IMR-90 (cell line): ENCODE measurements around the gene SHB. TPM values are rescaled to one million over a fixed set of nuclear protein-coding genes. Genes with fewer than 3 reads are reported as not detected.

Experiments used
- ATAC-seq: fragments of 200-7000 bp; cut with Tn5 transposase; 2 replicates; pipeline ENCODE4 v1.9.1; 2020; ENCODE audit warnings: low read depth, mild to moderate bottlenecking, moderate library complexity
- BruUV-seq: library from RNA; stranded (reverse); fragments of 400-500 nt; replicated peaks from 2 replicates; lab custom pipeline; 2021; lab: Mats Ljungman, UMichigan
- CTCF ChIA-PET: fragments of 300-600 bp; formaldehyde crosslinking; extraction: SDS; loops from one replicate; lab custom pipeline; 2021; ENCODE audit warnings: antibody characterized with exemption; lab: Yijun Ruan, JAX
- POLR2A ChIA-PET: fragments of 300-600 bp; sonication (Branson Sonifier 250); formaldehyde crosslinking; loops from one replicate; lab custom pipeline; 2022; ENCODE audit warnings: antibody characterized with exemption; ENCODE audit not compliant: unreplicated experiment; lab: Charles Lee
- DNase-seq: peaks from one replicate; pipeline ENCODE4 v3.0.0; 2013
- H2AFZ ChIP-seq: replicated peaks from 2 replicates; pipeline ENCODE3; 2013; ENCODE audit warnings: low read length, mild to moderate bottlenecking; ENCODE audit not compliant: poor library complexity
- H2AK5ac ChIP-seq: 2 replicates; pipeline ENCODE4 v1.6.1; 2013; ENCODE audit warnings: low read depth, low read length, inconsistent platforms
- H2AK9ac ChIP-seq: replicated peaks from 2 replicates; pipeline ENCODE3; 2013; ENCODE audit warnings: mild to moderate bottlenecking, low read depth, low read length, moderate library complexity; ENCODE audit not compliant: poor library complexity
- H2BK120ac ChIP-seq: 2 replicates; pipeline ENCODE4 v1.6.1; 2013; ENCODE audit warnings: low read depth, low read length, inconsistent platforms
- H2BK15ac ChIP-seq: 3 replicates; pipeline ENCODE4 v1.6.1; 2013; ENCODE audit warnings: low read depth, low read length, inconsistent platforms
- H2BK20ac ChIP-seq: 2 replicates; pipeline ENCODE4 v1.6.1; 2013; ENCODE audit warnings: low read depth, mild to moderate bottlenecking, inconsistent platforms, low read length, moderate library complexity
- H2BK5ac ChIP-seq: 2 replicates; pipeline ENCODE4 v1.6.1; 2013; ENCODE audit warnings: mild to moderate bottlenecking, low read depth, low read length, inconsistent platforms; ENCODE audit not compliant: poor library complexity, severe bottlenecking
- H3K14ac ChIP-seq: replicated peaks from 2 replicates; pipeline ENCODE4 v1.6.1; 2013; ENCODE audit warnings: low read depth, low read length, inconsistent platforms
- H3K18ac ChIP-seq: 2 replicates; pipeline ENCODE4 v1.6.1; 2013; ENCODE audit warnings: low read depth, low read length, control low read depth
- H3K23ac ChIP-seq: 2 replicates; pipeline ENCODE4 v1.6.1; 2013; ENCODE audit warnings: low read depth, low read length, inconsistent platforms
- H3K27ac ChIP-seq: 2 replicates; pipeline ENCODE4 v1.5.1; 2013; ENCODE audit warnings: mild to moderate bottlenecking, control low read depth, low read length; ENCODE audit not compliant: insufficient read depth
- H3K27me3 ChIP-seq: 2 replicates; pipeline ENCODE4 v1.6.1; 2013; ENCODE audit warnings: low read length; ENCODE audit not compliant: control insufficient read depth, insufficient read depth
- H3K36me3 ChIP-seq: 2 replicates; pipeline ENCODE4 v1.6.1; 2013; ENCODE audit warnings: low read length, mixed read lengths; ENCODE audit not compliant: control insufficient read depth, insufficient read depth
- H3K4ac ChIP-seq: 2 replicates; pipeline ENCODE4 v1.6.1; 2013; ENCODE audit warnings: low read depth, low read length, inconsistent platforms
- H3K4me1 ChIP-seq: 2 replicates; pipeline ENCODE4 v1.6.1; 2013; ENCODE audit warnings: low read length, mixed read lengths; ENCODE audit not compliant: control insufficient read depth, insufficient read depth
- H3K4me2 ChIP-seq: 2 replicates; pipeline ENCODE4 v1.6.1; 2013; ENCODE audit warnings: low read depth, mild to moderate bottlenecking, control low read depth, low read length, moderate library complexity
- H3K4me3 ChIP-seq: 2 replicates; pipeline ENCODE4 v1.5.1; 2013; ENCODE audit warnings: low read depth, mild to moderate bottlenecking, control low read depth, low read length, moderate library complexity; ENCODE audit not compliant: insufficient read depth
- H3K56ac ChIP-seq: 2 replicates; pipeline ENCODE4 v1.6.1; 2013; ENCODE audit warnings: low read length, inconsistent platforms; ENCODE audit not compliant: insufficient read depth; ENCODE audit errors: extremely low read depth
- H3K79me1 ChIP-seq, 2 experiments: 2 replicates each; pipeline ENCODE4 v1.6.1; 2013; ENCODE audit warnings: low read length in 2 of 2, inconsistent platforms in 1 of 2, low read depth in 1 of 2
- H3K9ac ChIP-seq: 2 replicates; pipeline ENCODE4 v1.6.1; 2013; ENCODE audit warnings: low read depth, low read length, control low read depth
- H3K9me1 ChIP-seq: 2 replicates; pipeline ENCODE4 v1.6.1; 2013; ENCODE audit warnings: low read length, inconsistent platforms; ENCODE audit not compliant: insufficient read depth
- H3K9me3 ChIP-seq: 2 replicates; pipeline ENCODE4 v1.6.1; 2013; ENCODE audit warnings: low read length; ENCODE audit not compliant: control insufficient read depth, insufficient read depth
- H4K20me1 ChIP-seq: 2 replicates; pipeline ENCODE4 v1.6.1; 2013; ENCODE audit warnings: low read length, inconsistent platforms; ENCODE audit not compliant: insufficient read depth
- H4K5ac ChIP-seq: 2 replicates; pipeline ENCODE4 v1.6.1; 2013; ENCODE audit warnings: mild to moderate bottlenecking, low read depth, low read length, control low read depth
- H4K8ac ChIP-seq, 2 experiments: 2 replicates each; pipeline ENCODE4 v1.6.1; 2013; ENCODE audit warnings: low read depth in 2 of 2, low read length in 2 of 2, control low read depth in 1 of 2, inconsistent platforms in 1 of 2
- H4K91ac ChIP-seq: 2 replicates; pipeline ENCODE4 v1.6.1; 2013; ENCODE audit warnings: low read depth, low read length, inconsistent platforms; ENCODE audit not compliant: insufficient read depth
- RAD21 ChIP-seq: IDR thresholded peaks from 2 replicates; pipeline ENCODE4 v1.6.1; 2012; ENCODE audit warnings: low read length, improper control_type of control experiment
- WGBS, 2 experiments: methylation state at CpG; one replicate each; pipeline versions ENCODE4 v1.1.5 to v1.1.7; 2013; ENCODE audit warnings: missing lambda C conversion rate in 2 of 2; ENCODE audit not compliant: insufficient read length in 1 of 2; ENCODE audit errors: extremely low coverage in 2 of 2; 5-methylcytosine and 5-hydroxymethylcytosine counted together
- dilution Hi-C: fragments of 300-500 bp; cut with HindIII; formaldehyde crosslinking; loops from one replicate; pipeline ENCODE4 v1.14.3; 2018; ENCODE audit warnings: low sequenced_read_pairs; ENCODE audit not compliant: unreplicated experiment
- in situ Hi-C: fragments of 300-500 bp; cut with MboI; formaldehyde crosslinking; loops from 3 replicates; pipeline ENCODE4 v1.14.3; 2019; ENCODE audit warnings: low sequenced_read_pairs, inconsistent platforms, mixed read lengths
- intact Hi-C: fragments of 100-400 bp; cut with micrococcal nuclease; formaldehyde crosslinking; loops from 2 replicates; pipeline ENCODE4 v1.10.0; 2022
- polyA plus RNA-seq, 3 experiments: library from polyadenylated mRNA; depleted of rRNA; stranded (reverse); fragments of >200 nt; gene quantifications; 2 replicates each; pipeline ENCODE4 v1.2.3, GENCODE V29; 2012; ENCODE audit warnings: low replicate concordance in 1 of 3
- total RNA-seq: library from RNA; depleted of rRNA; stranded (reverse); fragments of >200 nt; gene quantifications from 2 replicates; pipeline ENCODE4 v1.2.3, GENCODE V29; 2012

SHB gene
- total and polyA plus RNA-seq, 2 of the 4 experiments (the other 2 are of a cell fraction): 6.1 to 20.4 TPM

DNA sequence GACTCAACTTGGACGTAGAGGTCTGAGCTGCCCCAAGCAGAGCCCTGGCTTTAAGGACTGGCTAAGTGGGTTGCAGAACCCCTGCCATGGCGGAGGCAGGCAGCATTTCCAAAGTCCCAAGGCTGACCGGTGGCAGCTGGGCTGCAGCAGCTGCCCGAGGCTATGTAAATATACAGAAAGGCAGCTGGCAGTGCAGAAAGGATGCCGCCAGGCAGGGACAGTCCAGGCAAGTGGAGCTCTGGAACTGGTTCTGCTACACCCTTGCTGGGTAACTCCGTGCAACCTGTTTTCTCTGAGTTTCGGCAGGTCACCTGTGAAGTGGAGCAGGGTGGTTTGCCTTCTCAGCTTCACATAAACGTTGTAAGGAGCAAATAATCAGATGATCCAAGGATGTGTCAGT, 46.0 kb downstream of the SHB start:
- no peak for ATAC-seq
- H3K4me3 ChIP-seq: no peak overlapping the region
- H3K9me3 ChIP-seq: no peaks in the 10 kb centered on the region
- DNase-seq: no peak
- no peak overlapping the region for H2AFZ ChIP-seq
- BruUV-seq: no TSS peak
- peak overlapping the region in 1 of 2 experiments; percentile 70; a peak in 2 of 4 replicates for H4K8ac ChIP-seq
- dilution Hi-C loops (no loop called here), intact Hi-C loops (loop anchor here (5.0 kb wide), 1 partner anchor 46 kb away; no protein-coding TSS in a partner anchor), in situ Hi-C loops (loop anchor here (5.0 kb wide), 1 partner anchor 39 kb away; no protein-coding TSS in a partner anchor)
- peaks cover 9% of the 10 kb centered on the region for H3K36me3 ChIP-seq
- TF ChIP-seq RAD21: no peak
- peaks cover 39 to 83% of the 10 kb centered on the region in 2 experiments for H3K79me1 ChIP-seq
- peak overlapping the region; percentile 100 for H3K4ac ChIP-seq
- 27% methylated on average over 3 of the region's 8 CpGs; no CpG with 5 or more reads in 1 of the 2 experiments for WGBS, 2 experiments
- peak overlapping the region; percentile 99 for H2BK120ac ChIP-seq
- H3K23ac ChIP-seq: peak overlapping the region; percentile 51; the same call in 1 of the 2 replicates
- H3K9ac ChIP-seq: no peak overlapping the region
- peak overlapping the region; percentile 14 for H2BK5ac ChIP-seq
- peak overlapping the region; percentile 96; the same call in 1 of the 2 replicates for H3K27ac ChIP-seq
- H3K56ac ChIP-seq: no peak overlapping the region
- H4K91ac ChIP-seq: peak overlapping the region; percentile 27; the same call in 1 of the 2 replicates
- H2AK9ac ChIP-seq: peak overlapping the region; percentile 37
- peak overlapping the region; percentile 49; the same call in 1 of the 2 replicates for H2BK20ac ChIP-seq
- H2AK5ac ChIP-seq: peak overlapping the region; percentile 56
- CTCF ChIA-PET: interaction anchor here (1.5 kb wide), 1 partner anchor 14 kb away, joined by 4 read pairs; no protein-coding TSS in a partner anchor
- H2BK15ac ChIP-seq: no peak overlapping the region
- H4K5ac ChIP-seq: no peak overlapping the region
- no peaks in the 10 kb centered on the region for H3K27me3 ChIP-seq
- H3K18ac ChIP-seq: peak overlapping the region; percentile 16
- peak overlapping the region; percentile 11; the same call in 1 of the 2 replicates for H3K4me2 ChIP-seq
- H4K20me1 ChIP-seq: peaks cover 35% of the 10 kb centered on the region
- peak overlapping the region; percentile 63 for H3K14ac ChIP-seq
- peaks cover 45% of the 10 kb centered on the region for H3K9me1 ChIP-seq
- POLR2A ChIA-PET: no interaction called here
- H3K4me1 ChIP-seq: peaks cover 65% of the 10 kb centered on the region
